Upper lobe of left lung (tissue), 6 donors: Measurements from ENCODE around the gene KIAA1549. TPM values are rescaled to one million over a fixed set of nuclear protein-coding genes. Genes with fewer than 3 reads are reported as not detected.

ENCODE experiments used
- ATAC-seq, 2 donors: fragments of 200-7000 bp; cut with Tn5 transposase; one replicate each; pipeline ENCODE4 v1.9.1; 2022; ENCODE audit warnings: mild to moderate bottlenecking in 2 of 2, moderate library complexity in 2 of 2; ENCODE audit not compliant: low FRiP score in 2 of 2
- DNase-seq, 2 donors: peaks; one replicate each; pipeline ENCODE4 v3.0.0-alpha.2; 2019 to 2020
- H3K27ac ChIP-seq, 4 donors: fragments of 200-600 bp; sonication (generic); one replicate each; pipeline ENCODE4 v1.5.1; 2016 to 2019
- H3K27me3 ChIP-seq, 4 donors: fragments of 200-600 bp; sonication (generic); one replicate each; pipeline ENCODE4 v1.5.1; 2017 to 2019
- H3K36me3 ChIP-seq, 4 donors: fragments of 200-600 bp; sonication (generic); one replicate each; pipeline ENCODE4 v1.5.1; 2016 to 2019
- H3K4me1 ChIP-seq, 4 donors: fragments of 200-600 bp; sonication (generic); one replicate each; pipeline ENCODE4 v1.5.1; 2018 to 2019
- H3K4me3 ChIP-seq, 4 donors: fragments of 200-600 bp; sonication (generic); one replicate each; pipeline ENCODE4 v1.5.1; 2017 to 2019; ENCODE audit warnings: mild to moderate bottlenecking in 2 of 4, moderate library complexity in 1 of 4
- H3K9me3 ChIP-seq, 4 donors: fragments of 200-600 bp; sonication (generic); one replicate each; pipeline ENCODE4 v1.5.1; 2018 to 2019
- EP300 ChIP-seq, 4 donors: sonication (generic); formaldehyde crosslinking; IDR thresholded peaks; one replicate each; pipeline ENCODE4 v1.5.1; 2017; ENCODE audit warnings: antibody characterized with exemption in 4 of 4, control low read depth in 2 of 4
- POLR2A ChIP-seq, 4 donors: fragments of 450-650 bp; IDR thresholded peaks; one replicate each; pipeline ENCODE4 v1.5.1; 2016 to 2017; ENCODE audit warnings: antibody characterized with exemption in 4 of 4, mild to moderate bottlenecking in 2 of 4
- POLR2AphosphoS5 ChIP-seq, 2 donors: sonication (generic); formaldehyde crosslinking; IDR thresholded peaks; one replicate each; pipeline ENCODE4 v1.5.1; 2017; ENCODE audit warnings: antibody characterized with exemption in 2 of 2
- WGBS, 2 donors: methylation state at CpG; one replicate each; pipeline ENCODE4 v1.1.5; 2017 to 2018; 5-methylcytosine and 5-hydroxymethylcytosine counted together
- total RNA-seq, 6 donors: library from RNA; depleted of rRNA in 4 of 6; stranded (reverse); fragments of >200 nt in 4 of 6; gene quantifications; one replicate each; pipeline versions ENCODE4 v1.1.0 to v1.2.1, GENCODE V29; 2016 to 2021
- TF ChIP-seq, protein P1 (sequence below), 6 experiments: fragments of 450-650 bp in 4 of 6; fragments of 200-600 bp in 2 of 6; sonication (generic) in 2 of 6; IDR thresholded peaks; one replicate each; pipeline ENCODE4 v1.5.1; 2016 to 2019; ENCODE audit warnings: antibody characterized with exemption in 6 of 6
- donor health status: DM: no; HTN: no; CAD: no; lungs with moderate emphysema.
- donor health status: DM: no; HTN: yes; CAD: no; lungs with severe emphysema.

The KIAA1549 gene
- total RNA-seq, 6 donors from 2014 or later = 4.1 to 10.2 (median 5.3) TPM

DNA sequence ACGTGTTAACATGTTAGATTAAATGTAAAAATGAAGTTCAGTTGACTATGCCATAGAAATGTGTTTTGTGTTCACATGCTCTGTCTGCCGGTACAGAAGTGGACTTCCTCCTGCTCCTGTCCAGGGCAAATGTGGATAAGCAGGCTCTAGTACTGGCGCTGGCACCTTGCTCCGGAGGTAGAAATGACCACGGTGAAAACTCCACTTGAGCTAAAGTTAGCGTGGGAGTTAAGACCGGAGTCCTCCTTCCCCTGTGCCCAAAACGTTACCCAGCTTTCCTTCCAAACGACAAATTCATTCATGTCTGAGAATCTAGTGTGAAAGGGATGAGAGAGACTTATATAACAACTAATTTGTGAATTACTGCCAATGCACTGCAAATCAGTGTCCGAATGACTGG is 148.2 kb downstream of the KIAA1549 start:
- no peak overlapping the region for H3K4me3 ChIP-seq
- H3K36me3 ChIP-seq = peaks cover 0 to 2% (median 0%) of the 10 kb centered on the region in 4 donors
- H3K27ac ChIP-seq = no peak overlapping the region
- no peaks in the 10 kb centered on the region for H3K27me3 ChIP-seq
- H3K9me3 ChIP-seq = no peaks in the 10 kb centered on the region
- H3K4me1 ChIP-seq = peaks cover 3 to 9% (median 7%) of the 10 kb centered on the region in 4 donors
- TF ChIP-seq, protein P1, sequence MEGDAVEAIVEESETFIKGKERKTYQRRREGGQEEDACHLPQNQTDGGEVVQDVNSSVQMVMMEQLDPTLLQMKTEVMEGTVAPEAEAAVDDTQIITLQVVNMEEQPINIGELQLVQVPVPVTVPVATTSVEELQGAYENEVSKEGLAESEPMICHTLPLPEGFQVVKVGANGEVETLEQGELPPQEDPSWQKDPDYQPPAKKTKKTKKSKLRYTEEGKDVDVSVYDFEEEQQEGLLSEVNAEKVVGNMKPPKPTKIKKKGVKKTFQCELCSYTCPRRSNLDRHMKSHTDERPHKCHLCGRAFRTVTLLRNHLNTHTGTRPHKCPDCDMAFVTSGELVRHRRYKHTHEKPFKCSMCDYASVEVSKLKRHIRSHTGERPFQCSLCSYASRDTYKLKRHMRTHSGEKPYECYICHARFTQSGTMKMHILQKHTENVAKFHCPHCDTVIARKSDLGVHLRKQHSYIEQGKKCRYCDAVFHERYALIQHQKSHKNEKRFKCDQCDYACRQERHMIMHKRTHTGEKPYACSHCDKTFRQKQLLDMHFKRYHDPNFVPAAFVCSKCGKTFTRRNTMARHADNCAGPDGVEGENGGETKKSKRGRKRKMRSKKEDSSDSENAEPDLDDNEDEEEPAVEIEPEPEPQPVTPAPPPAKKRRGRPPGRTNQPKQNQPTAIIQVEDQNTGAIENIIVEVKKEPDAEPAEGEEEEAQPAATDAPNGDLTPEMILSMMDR (IDR thresholded peaks at IDR 0.05) = no peak
- TF ChIP-seq POLR2AphosphoS5 (IDR thresholded peaks at IDR 0.05) (no peak), EP300 (IDR thresholded peaks at IDR 0.05) (no peak), POLR2A (IDR thresholded peaks at IDR 0.05) (no peak)
- ATAC-seq = no peak
- WGBS, 2 donors = 85 to 90% methylated on average over 10 of the region's 10 CpGs
- DNase-seq = no peak

DNA sequence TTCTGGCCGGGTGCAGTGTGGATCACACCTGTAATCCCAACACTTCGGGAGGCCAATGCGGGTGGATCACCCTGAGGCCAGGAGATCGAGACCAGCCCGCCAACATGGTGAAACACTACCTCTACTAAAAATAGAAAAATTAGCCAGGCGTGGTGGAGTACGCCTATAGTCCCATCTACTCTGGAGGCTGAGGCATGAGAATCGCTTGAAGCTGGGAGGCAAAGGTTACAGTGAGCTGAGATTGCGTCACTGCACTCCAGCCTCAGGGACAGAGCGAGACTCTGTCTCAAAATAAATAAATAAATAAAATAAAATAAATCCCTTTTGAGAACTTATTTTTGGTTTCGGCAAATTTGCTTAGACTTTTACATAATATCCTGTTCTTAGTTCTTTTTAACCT is 151.9 kb downstream of the KIAA1549 start:
- WGBS, 2 donors = 86 to 89% methylated on average over 11 of the region's 11 CpGs
- H3K27me3 ChIP-seq = no peaks in the 10 kb centered on the region

DNA sequence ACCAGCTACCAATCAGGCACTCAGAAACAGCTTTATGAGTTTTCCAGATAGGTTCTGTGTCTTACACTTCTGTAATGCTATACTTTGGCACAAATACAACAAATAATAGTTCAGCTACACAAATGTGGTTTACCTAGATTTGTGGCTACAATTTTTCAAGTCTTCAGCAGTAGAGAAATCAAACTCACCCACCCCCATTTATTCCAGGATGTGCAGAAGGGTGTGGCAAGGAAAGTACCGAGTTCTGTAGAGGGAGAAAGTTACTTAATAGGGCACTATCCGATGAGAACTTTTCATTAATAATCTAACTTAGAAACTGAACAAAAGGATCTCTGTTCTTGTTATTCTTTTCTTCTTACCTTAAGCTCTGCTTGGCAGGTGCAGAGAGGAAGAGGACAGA is 152.9 kb downstream of the KIAA1549 start:
- H3K4me1 ChIP-seq = no peaks in the 10 kb centered on the region
- no peaks in the 10 kb centered on the region for H3K27me3 ChIP-seq
- H3K4me3 ChIP-seq = no peak overlapping the region
- TF ChIP-seq EP300 (IDR thresholded peaks at IDR 0.05) = no peak
- TF ChIP-seq POLR2A (IDR thresholded peaks at IDR 0.05) = no peak
- TF ChIP-seq POLR2AphosphoS5 (IDR thresholded peaks at IDR 0.05) = no peak
- TF ChIP-seq, protein P1 (IDR thresholded peaks at IDR 0.05) = no peak
- WGBS, 2 donors = 44 to 49% methylated on average over 2 of the region's 2 CpGs
- H3K27ac ChIP-seq = no peak overlapping the region
- DNase-seq (no peak), ATAC-seq (no peak)
- no peaks in the 10 kb centered on the region for H3K9me3 ChIP-seq
- H3K36me3 ChIP-seq = no peaks in the 10 kb centered on the region

More for the DNA sequence above, 151.9 kb downstream of the KIAA1549 start:
- no peaks in the 10 kb centered on the region for H3K36me3 ChIP-seq
- DNase-seq (no peak), ATAC-seq (no peak)
- H3K27ac ChIP-seq = no peak overlapping the region
- H3K4me3 ChIP-seq = no peak overlapping the region
- H3K4me1 ChIP-seq = no peaks in the 10 kb centered on the region
- TF ChIP-seq POLR2AphosphoS5 (IDR thresholded peaks at IDR 0.05) (no peak), POLR2A (IDR thresholded peaks at IDR 0.05) (no peak)
- TF ChIP-seq, protein P1 (IDR thresholded peaks at IDR 0.05) = no peak
- H3K9me3 ChIP-seq = no peaks in the 10 kb centered on the region

DNA sequence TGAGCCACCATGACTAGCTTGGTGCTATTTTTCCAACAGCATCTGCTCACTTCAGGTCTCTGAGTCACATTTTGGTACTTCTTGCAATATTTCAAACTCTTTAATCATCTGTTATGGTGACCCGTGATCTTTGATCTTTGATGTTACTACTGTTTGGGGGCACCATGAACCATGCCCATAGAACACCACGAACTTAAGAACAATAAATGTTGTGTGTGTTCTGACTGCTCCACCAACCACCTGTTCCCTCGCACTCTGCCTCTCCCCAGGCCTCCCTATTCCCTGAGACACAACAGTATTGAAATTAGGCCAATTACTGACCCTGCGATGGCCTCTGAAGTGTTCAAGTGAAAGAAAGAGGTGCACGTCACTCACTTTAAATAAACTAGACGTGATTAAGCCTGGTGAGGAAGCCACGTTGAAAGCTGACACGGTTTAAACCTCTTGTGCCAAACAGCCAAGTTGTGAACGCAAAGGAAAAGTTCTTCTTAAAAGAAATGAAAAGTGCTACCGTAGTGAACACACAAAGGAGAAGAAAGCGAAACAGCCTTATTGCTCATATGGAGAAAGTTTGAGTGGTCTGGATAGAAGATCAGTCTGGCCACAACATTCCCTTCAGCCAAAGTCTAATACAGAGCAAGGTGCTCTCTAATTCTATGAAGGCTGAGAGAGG is 156.0 kb downstream of the KIAA1549 start:
- Histone ChIP-seq H3K9me3 (no peaks in the 10 kb centered on the region), H3K27ac (no peak overlapping the region), H3K4me1 (no peaks in the 10 kb centered on the region), H3K4me3 (no peak overlapping the region), H3K36me3 (no peaks in the 10 kb centered on the region), H3K27me3 (no peaks in the 10 kb centered on the region)
- no peak for DNase-seq
- 86 to 87% methylated on average over 11 of the region's 11 CpGs for WGBS, 2 donors
- TF ChIP-seq, protein P1 (IDR thresholded peaks at IDR 0.05) = no peak
- TF ChIP-seq POLR2AphosphoS5 (IDR thresholded peaks at IDR 0.05) (no peak), EP300 (IDR thresholded peaks at IDR 0.05) (no peak), POLR2A (IDR thresholded peaks at IDR 0.05) (no peak)
- ATAC-seq = no peak
